Glutamatergic neuron (in vitro differentiated cells): Measurements from ENCODE around the gene RTP3. TPM values are rescaled to one million over a fixed set of nuclear protein-coding genes. Genes with fewer than 3 reads are reported as not detected.

ENCODE experiments used
- DNase-seq: peaks from one replicate; pipeline ENCODE4 v3.0.0; 2022
- H3K27ac Mint-ChIP-seq: one replicate; pipeline ENCODE4 v1.8.0; 2020; ENCODE audit warnings: mild to moderate bottlenecking, mixed read lengths, inconsistent platforms; ENCODE audit not compliant: unreplicated experiment
- H3K27me3 Mint-ChIP-seq: one replicate; pipeline ENCODE4 v1.8.0; 2020; ENCODE audit warnings: mild to moderate bottlenecking, moderate library complexity, mixed read lengths, inconsistent platforms; ENCODE audit not compliant: unreplicated experiment
- H3K36me3 Mint-ChIP-seq: one replicate; pipeline ENCODE4 v1.8.0; 2020; ENCODE audit warnings: mild to moderate bottlenecking, mixed read lengths, inconsistent platforms; ENCODE audit not compliant: unreplicated experiment
- H3K4me1 Mint-ChIP-seq: one replicate; pipeline ENCODE4 v1.8.0; 2020; ENCODE audit warnings: mild to moderate bottlenecking, low read depth, mixed read lengths, inconsistent platforms; ENCODE audit not compliant: unreplicated experiment
- H3K4me3 Mint-ChIP-seq: one replicate; pipeline ENCODE4 v1.8.0; 2020; ENCODE audit warnings: mild to moderate bottlenecking, mixed read lengths, inconsistent platforms; ENCODE audit not compliant: unreplicated experiment
- H3K9me3 Mint-ChIP-seq: one replicate; pipeline ENCODE4 v1.8.0; 2020; ENCODE audit warnings: mild to moderate bottlenecking, moderate library complexity, mixed read lengths, inconsistent platforms; ENCODE audit not compliant: unreplicated experiment
- total RNA-seq: library from RNA; stranded (reverse); fragmentation: NEBNext Ultra II Directional; extraction: Animal tissue kit (Norgen Biotek cat#: 25700); gene quantifications from one replicate; pipeline ENCODE4 v1.2.1, GENCODE V29; 2021; ENCODE audit not compliant: unreplicated experiment
- TF ChIP-seq, protein P1 (sequence below): fragments of 200-600 bp; sonication (generic); IDR thresholded peaks from one replicate; pipeline ENCODE4 v1.5.0; 2021; ENCODE audit not compliant: partially characterized antibody, unreplicated experiment

RTP3 gene
- total RNA-seq, 1 donor from 2014 or later: not detected

DNA sequence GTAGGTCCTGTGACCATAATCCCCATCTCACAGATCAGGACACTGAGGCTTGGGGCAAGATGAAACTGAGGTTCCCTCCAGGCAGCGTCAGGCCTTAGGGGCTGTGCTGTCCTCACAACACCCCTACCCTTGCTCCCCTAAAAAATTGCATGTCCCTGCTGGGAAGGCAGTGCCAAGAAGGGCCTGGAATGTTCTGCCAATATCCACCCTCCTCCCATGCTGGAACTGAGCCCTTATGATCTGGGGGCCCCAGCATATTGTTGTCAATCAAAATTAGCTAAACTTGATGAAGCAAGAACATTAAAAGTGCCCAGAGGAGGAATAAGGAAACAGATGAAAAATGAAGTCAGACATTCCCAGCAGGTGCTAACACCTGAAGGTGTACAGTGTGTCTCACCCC is 13.4 kb upstream of the RTP3 start:
- TF ChIP-seq, protein P1, sequence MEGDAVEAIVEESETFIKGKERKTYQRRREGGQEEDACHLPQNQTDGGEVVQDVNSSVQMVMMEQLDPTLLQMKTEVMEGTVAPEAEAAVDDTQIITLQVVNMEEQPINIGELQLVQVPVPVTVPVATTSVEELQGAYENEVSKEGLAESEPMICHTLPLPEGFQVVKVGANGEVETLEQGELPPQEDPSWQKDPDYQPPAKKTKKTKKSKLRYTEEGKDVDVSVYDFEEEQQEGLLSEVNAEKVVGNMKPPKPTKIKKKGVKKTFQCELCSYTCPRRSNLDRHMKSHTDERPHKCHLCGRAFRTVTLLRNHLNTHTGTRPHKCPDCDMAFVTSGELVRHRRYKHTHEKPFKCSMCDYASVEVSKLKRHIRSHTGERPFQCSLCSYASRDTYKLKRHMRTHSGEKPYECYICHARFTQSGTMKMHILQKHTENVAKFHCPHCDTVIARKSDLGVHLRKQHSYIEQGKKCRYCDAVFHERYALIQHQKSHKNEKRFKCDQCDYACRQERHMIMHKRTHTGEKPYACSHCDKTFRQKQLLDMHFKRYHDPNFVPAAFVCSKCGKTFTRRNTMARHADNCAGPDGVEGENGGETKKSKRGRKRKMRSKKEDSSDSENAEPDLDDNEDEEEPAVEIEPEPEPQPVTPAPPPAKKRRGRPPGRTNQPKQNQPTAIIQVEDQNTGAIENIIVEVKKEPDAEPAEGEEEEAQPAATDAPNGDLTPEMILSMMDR: no peak
- H3K9me3 Mint-ChIP-seq: no peaks in the 10 kb centered on the region
- no peak overlapping the region for H3K27ac Mint-ChIP-seq
- peaks cover 2% of the 10 kb centered on the region for H3K4me1 Mint-ChIP-seq
- peaks cover 4% of the 10 kb centered on the region for H3K27me3 Mint-ChIP-seq
- peaks cover 6% of the 10 kb centered on the region for H3K36me3 Mint-ChIP-seq
- no peak overlapping the region for H3K4me3 Mint-ChIP-seq
- DNase-seq: no peak

GRCh38 chr3:46484911-46485778 is 12.6 kb upstream of the RTP3 start:
- peak; percentile 53 for DNase-seq
- no peaks in the 10 kb centered on the region for H3K9me3 Mint-ChIP-seq
- TF ChIP-seq, protein P1: no peak
- H3K27me3 Mint-ChIP-seq: no peaks in the 10 kb centered on the region
- H3K27ac Mint-ChIP-seq: no peak overlapping the region
- H3K36me3 Mint-ChIP-seq: peaks cover 6% of the 10 kb centered on the region
- peaks cover 2% of the 10 kb centered on the region for H3K4me1 Mint-ChIP-seq
- no peak overlapping the region for H3K4me3 Mint-ChIP-seq

GRCh38 chr3:46485779-46486175 is 12.0 kb upstream of the RTP3 start:
- Mint-ChIP-seq H3K4me3 (no peak overlapping the region), H3K36me3 (peaks cover 6% of the 10 kb centered on the region), H3K4me1 (peaks cover 2% of the 10 kb centered on the region), H3K27ac (no peak overlapping the region), H3K27me3 (no peaks in the 10 kb centered on the region), H3K9me3 (no peaks in the 10 kb centered on the region)
- no peak for DNase-seq
- TF ChIP-seq, protein P1: no peak

DNA sequence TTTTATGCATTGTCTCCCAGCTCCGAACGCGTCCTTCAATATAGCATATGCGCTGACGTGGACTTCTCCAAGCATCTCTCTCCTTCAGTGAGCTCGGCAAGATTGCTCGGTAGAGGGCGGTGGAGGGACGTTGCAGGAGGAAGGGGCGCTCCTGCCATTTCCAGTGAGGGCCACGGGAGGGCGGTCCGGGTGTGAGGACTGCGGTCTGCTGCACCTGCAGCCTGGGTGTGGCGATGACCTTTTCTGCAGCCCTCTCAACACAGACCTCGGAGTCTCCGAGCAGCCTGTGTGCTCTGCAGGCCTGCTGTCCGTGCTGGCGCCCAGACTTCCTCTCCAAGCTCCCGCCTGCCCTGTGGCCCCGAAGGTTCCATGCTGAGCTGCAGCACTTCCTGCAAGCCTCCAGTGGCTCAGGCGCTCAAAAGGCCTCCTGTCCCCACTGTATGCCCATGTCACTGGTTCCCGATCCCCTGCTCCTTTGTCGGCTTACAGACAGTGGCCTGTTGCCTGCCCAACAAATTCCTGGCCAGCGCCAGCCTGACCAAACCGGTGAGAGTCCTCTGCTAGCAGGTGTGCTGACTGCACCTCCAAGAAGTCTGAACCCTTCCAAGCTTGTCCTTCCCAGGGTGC is 8.9 kb upstream of the RTP3 start:
- H3K9me3 Mint-ChIP-seq: peaks cover 7% of the 10 kb centered on the region
- H3K27ac Mint-ChIP-seq: no peak overlapping the region
- peaks cover 7% of the 10 kb centered on the region for H3K27me3 Mint-ChIP-seq
- H3K36me3 Mint-ChIP-seq: peaks cover 6% of the 10 kb centered on the region
- DNase-seq: peak; percentile 95
- H3K4me1 Mint-ChIP-seq: peaks cover 2% of the 10 kb centered on the region
- TF ChIP-seq, protein P1: peak; percentile 82
- H3K4me3 Mint-ChIP-seq: no peak overlapping the region

- no peak overlapping the region for H3K27ac Mint-ChIP-seq
Observed at GRCh38 chr3:46489381-46489780, 8.4 kb upstream of the RTP3 start.

More at GRCh38 chr3:46489381-46489780, 8.4 kb upstream of the RTP3 start:
- H3K4me3 Mint-ChIP-seq: no peak overlapping the region
- no peak for DNase-seq
- H3K36me3 Mint-ChIP-seq: peaks cover 6% of the 10 kb centered on the region
- peaks cover 2% of the 10 kb centered on the region for H3K4me1 Mint-ChIP-seq
- peaks cover 7% of the 10 kb centered on the region for H3K27me3 Mint-ChIP-seq
- TF ChIP-seq, protein P1: no peak
- H3K9me3 Mint-ChIP-seq: peaks cover 7% of the 10 kb centered on the region
